SHP77 (cell line): ENCODE data around the gene ANKRD35.

Source experiments
- DNase-seq, 2 experiments: peaks; one replicate each; lab custom pipeline; 2025; lab: John Stamatoyannopoulos, UW

Gene ANKRD35

GRCh38 chr1:145895471-145895870 is 9.8 kb upstream of the ANKRD35 start:
- DNase-seq = no peak

- DNase-seq = no peak
Measured at GRCh38 chr1:145893306-145894055, 7.8 kb upstream of the ANKRD35 start.

- no peak for DNase-seq
Measured at GRCh38 chr1:145892486-145893087, 6.9 kb upstream of the ANKRD35 start.

- DNase-seq = peak; percentile 99 to 100
Measured at GRCh38 chr1:145891587-145892485, 6.2 kb upstream of the ANKRD35 start.

GRCh38 chr1:145891143-145891542 is 5.5 kb upstream of the ANKRD35 start:
- DNase-seq = no peak

- DNase-seq = peak; percentile 18 to 33
Measured at GRCh38 chr1:145889722-145890121, 4.1 kb upstream of the ANKRD35 start.

GRCh38 chr1:145887631-145888030 is 2.0 kb upstream of the ANKRD35 start:
- DNase-seq = no peak

GRCh38 chr1:145886816-145887215 is 1.1 kb upstream of the ANKRD35 start:
- no peak for DNase-seq

- DNase-seq = no peak
Measured at GRCh38 chr1:145886390-145886789, 724 bp upstream of the ANKRD35 start.

GRCh38 chr1:145884675-145885074 is 991 bp downstream of the ANKRD35 start:
- no peak for DNase-seq

GRCh38 chr1:145879775-145880174 is 5.9 kb downstream of the ANKRD35 start:
- peak in 1 of 2 experiments; percentile 48 for DNase-seq

GRCh38 chr1:145878724-145879123 is 6.9 kb downstream of the ANKRD35 start:
- DNase-seq = no peak

GRCh38 chr1:145877923-145878486 is 7.7 kb downstream of the ANKRD35 start:
- no peak for DNase-seq

GRCh38 chr1:145874646-145875045 is 11.0 kb downstream of the ANKRD35 start:
- DNase-seq = no peak

- DNase-seq = peak in 1 of 2 experiments; percentile 23
Measured at GRCh38 chr1:145871994-145872924, 13.4 kb downstream of the ANKRD35 start.

GRCh38 chr1:145868232-145868631 is 17.4 kb downstream of the ANKRD35 start:
- no peak for DNase-seq

GRCh38 chr1:145863282-145864018 is 22.2 kb downstream of the ANKRD35 start:
- DNase-seq = no peak

GRCh38 chr1:145859491-145860023 is 26.1 kb downstream of the ANKRD35 start:
- DNase-seq = peak; percentile 65 to 88

- DNase-seq = peak; percentile 96 to 98
Measured at GRCh38 chr1:145858901-145859490, 26.7 kb downstream of the ANKRD35 start, which contains the start of gene PIAS3. PIAS3 (minus strand) TSS chr1:145859081; CDS start chr1:145858990, 91 bp downstream.
